Stimulated activated CD4-positive, alpha-beta T cell treated with anti-CD3 and anti-CD28 coated beads, Interleukin-2, amount 100 ng/mL, for 24 hours (primary cell): ENCODE data around the gene DHRS4L2.
A peak's percentile ranks its signal among the peaks of the same experiment; 100 is the strongest.
"Not testable (repeated sequence)": the region's sequence is repeated elsewhere in the genome, so short reads cannot be mapped to it uniquely, and the experiment has no call there.

ENCODE experiments used
- DNase-seq, 2 donors: peaks; one replicate each; pipeline ENCODE4 v3.0.0-alpha.2; 2020

Gene DHRS4L2

DNA sequence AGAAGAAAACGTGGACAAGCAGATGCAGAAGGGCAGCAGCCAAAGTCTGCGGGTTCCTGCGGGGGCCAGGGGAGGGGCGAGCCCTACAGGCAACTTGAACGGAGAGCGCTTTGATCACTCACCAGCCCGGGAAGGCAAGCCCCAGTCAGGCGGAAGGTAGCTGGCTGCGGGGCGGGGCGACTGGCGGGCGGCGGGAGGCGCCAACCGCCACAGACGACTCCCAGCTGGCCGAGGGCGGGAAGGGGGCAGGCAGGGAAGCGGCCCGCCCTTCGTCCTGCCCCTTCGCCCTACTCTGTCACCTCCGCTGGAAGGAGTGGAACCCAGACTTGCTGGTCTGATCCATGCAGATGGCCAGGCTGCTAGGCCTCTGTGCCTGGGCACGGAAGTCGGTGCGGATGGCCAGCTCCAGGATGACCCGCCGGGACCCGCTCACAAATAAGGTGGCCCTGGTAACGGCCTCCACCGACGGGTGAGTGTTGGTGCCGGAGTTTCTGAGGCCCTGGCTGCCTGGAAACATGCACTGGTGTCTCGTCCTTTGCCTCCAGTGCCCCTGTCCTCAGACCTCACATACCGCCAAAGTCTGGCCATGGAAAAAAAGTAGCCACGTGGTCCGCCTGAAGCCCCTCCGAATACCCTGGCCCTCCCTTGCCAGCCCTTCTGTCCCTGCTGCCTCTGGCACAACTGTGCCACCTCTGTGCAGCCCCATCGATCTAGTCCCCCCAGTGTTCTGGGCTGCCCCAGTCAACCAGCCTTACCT, at the start of gene DHRS4L2:
Gene DHRS4L2 (plus strand): TSS at position 323 of the 757 bp plus-strand sequence. CDS start 19 bp downstream, at position 342.
- peak; percentile 84 to 91 for DNase-seq

DNA sequence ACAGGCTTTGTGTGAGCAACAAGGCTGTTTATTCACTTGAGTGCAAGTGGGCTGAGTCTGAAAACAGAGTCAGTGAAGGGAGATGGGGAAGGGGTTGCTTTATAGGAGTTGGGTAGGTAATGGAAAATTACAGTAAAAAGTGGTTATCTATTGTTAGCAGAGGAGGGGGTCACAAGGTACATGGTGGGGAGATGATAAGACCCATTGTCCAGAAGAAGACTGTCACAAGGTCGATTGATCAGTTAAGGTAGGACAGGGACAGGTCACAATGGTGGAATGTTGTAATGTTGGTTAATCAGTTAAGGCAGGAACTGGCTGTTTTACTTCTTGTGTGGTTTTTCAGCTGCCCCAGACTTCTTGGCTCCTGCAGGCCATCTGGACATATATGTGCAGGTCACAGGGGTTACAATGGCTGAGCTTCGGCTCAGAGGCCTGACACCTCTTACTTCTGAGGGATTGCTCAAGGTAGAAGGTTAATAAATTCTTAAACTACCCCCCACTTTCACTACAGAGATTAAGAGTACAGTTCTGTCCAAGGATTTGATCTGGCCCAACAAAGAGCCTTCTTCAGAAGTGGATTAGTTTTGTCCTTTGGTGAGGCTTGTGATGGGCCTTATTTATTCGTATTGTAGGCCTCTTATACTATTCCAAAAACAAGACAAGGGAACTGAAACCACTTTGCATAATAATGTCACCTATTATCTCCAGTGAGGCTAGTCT, 49.0 kb upstream of the DHRS4L2 start:
- DNase-seq, result no peak

DNA sequence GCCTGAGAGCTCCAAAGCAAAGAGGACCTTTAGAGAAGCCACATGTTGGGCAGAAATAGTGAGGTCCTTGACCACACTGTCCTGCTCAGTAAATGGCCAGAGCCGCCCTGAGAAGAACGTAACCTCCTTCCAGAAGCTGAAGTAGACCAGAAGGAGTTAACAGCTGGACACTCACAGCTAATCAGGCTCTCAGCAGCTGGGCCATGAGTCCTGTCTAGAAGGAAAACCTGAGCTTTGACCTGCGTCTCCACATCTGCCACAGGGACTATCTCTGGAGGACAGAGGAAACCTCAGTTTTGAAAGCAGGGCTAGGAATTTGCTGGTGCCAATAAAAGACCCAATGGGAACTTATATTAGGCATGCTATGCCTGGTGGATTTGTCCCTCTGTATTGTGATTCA, 47.5 kb upstream of the DHRS4L2 start:
- no peak for DNase-seq

- DNase-seq, result no peak
Observed at GRCh38 chr14:23941669-23942068, 47.1 kb upstream of the DHRS4L2 start.

DNA sequence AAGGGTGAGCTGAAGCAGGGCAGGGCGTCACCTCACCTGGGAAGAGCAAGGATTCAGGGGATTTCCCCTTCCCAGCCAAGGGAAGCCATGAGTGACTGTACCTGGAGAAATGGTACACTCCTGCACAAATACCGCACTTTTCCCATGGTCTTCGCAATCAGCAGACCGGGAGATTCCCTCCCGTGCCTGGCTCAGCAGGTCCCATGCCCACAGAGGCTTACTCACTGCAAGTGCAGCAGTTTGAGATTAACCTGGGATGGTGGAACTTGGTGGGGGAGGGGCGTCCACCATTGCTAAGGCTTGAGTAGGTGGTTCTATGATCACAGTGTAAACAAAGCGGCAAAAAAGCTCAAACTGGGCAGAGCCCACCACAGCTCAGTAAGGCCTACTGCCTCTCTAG, 46.1 kb upstream of the DHRS4L2 start:
- no peak for DNase-seq

DNA sequence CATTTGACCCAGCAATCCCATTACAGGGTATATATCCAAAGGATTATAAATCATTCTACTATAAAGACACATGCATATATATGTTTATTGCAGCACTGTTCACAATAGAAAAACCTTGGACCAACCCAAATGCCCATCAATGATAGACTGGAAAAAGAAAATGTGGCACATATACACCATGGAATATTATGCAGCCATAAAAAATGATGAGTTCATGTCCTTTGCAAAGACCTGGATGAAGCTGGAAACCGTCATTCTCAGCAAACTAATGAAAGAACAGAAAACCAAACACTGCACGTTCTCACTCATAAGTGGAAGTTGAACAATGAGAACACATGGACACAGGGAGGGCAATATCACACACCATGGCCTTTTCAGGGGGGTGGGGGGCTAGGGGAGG, 39.7 kb upstream of the DHRS4L2 start:
- DNase-seq, result not testable (repeated sequence)

DNA sequence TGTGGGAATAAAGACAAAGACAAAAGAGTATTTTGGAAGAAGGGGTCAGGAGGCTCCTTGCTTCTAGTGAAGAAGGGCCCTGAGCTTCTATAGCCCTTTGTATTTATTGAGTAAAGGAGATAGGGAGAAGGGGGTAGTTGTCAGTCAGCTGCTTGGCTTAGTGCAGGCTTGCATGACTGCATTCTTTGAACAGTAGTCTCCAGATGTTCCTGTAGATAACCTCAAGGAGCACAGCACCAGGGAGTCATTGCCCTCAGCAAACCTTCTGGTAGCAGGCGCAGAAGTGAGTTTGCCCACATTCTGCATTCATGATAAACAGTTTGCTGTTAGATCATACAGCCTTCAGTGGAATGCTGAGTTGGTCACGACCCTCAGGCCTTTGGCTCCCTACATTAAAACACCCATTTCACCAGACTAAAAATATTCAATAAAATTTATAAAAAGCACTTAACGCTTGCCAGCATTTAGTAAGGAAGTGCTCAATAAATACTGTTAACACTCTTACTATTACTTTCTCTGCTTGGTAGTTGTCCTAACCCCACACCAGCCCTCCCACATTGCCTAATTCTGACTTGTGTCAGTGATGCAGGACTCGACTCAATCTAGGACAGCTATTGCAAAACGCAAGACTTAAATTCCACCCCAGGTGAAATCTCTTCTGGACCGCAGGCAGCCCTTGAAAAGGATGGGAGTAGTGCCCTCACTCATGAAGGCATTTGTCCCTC, 38.2 kb upstream of the DHRS4L2 start:
- no peak for DNase-seq

- not testable (repeated sequence) for DNase-seq
Observed at GRCh38 chr14:23951136-23951466, 37.6 kb upstream of the DHRS4L2 start.

DNA sequence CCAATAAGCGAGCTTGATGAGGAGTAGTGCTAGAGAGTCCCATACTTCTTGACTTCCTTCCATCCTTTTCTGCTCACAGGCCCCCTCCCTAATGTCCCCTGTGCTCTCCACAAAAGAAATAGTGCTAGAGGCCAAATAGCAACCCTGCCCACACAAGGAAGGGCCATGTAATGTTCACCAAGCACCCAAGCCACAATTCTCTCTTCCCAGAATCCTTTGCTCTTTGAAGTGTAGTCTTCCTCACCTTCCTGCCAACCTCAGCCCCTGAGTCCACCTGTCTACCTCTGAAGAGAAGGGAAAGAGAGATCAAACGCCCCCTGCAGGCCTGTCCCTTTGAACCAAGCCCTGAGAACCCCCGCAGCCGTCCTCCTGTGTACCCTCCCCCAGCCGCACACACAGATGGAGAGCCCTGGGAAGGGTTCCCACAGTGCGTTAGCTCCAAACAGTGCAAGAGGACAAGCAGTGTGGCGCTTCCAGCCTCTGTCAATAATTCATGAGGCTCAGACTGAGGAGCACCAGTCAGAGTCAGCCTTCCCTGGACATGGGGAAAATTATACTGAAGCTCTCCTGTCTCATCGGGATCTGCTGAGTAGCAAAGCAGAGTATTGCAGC, 37.0 kb upstream of the DHRS4L2 start:
- no peak for DNase-seq

DNA sequence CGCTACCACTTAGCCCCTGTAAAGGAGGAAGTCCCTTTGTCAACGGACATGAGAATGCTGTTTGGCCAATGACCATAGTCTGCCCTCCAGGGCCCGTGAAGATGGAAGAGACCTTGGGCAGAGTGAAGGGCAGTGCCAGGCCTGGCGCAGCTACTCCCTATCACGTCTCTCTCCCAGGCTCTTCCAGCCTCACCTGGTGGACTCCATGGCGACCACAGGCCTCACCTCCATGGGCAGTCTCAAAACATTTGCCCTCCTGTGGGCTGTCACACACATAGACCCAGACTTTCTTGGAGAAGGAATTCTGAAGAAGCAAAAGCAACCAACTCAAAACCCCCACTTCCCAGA, 35.6 kb upstream of the DHRS4L2 start:
- not testable (repeated sequence) for DNase-seq

DNA sequence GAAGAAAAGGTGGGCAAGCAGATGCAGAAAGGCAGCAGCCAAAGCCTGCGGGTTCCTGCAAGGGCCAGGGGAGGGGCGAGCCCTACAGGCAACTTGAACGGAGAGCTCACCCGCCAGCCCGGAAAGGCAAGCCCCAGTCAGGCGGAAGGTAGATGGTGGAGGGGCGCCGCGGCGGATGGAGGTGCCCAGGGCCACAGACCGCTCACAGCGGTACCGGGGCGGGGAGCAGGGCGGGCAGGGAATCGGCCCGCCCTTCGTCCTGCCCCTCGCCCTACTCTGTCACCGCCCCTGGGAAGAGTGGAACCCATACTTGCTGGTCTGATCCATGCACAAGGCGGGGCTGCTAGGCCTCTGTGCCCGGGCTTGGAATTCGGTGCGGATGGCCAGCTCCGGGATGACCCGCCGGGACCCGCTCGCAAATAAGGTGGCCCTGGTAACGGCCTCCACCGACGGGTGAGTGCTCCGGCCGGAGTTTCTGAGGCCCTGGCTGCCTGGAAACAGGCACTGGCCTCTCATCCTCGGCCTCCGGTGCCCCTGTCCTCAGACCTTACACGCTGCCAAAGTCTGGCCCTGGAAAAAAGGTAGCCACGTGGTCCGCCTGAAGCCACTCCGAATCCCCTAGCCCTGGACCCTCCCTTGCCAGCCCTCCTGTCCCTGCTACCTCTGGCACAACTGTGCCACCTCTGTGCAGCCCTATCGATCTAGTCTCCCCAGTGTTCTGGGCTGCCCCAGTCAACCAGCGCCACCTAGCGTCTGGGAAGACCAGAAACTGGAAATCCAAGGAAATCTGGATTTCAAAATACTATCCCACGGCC, 35.1 kb upstream of the DHRS4L2 start, which contains the start of gene DHRS4:
Gene DHRS4 (plus strand): TSS at position 307 of the 815 bp plus-strand sequence. CDS start 19 bp downstream, at position 326.
- DNase-seq, result peak; percentile 85 to 86

GRCh38 chr14:23954279-23954614, 34.5 kb upstream of the DHRS4L2 start:
- DNase-seq, result not testable (repeated sequence)

- not testable (repeated sequence) for DNase-seq
Observed at GRCh38 chr14:23954965-23955364, 33.8 kb upstream of the DHRS4L2 start.

- DNase-seq, result not testable (repeated sequence)
Observed at GRCh38 chr14:23955811-23956210, 32.9 kb upstream of the DHRS4L2 start.

- DNase-seq, result not testable (repeated sequence)
Observed at GRCh38 chr14:23957913-23958569, 30.7 kb upstream of the DHRS4L2 start.

GRCh38 chr14:23960899-23961298, 27.8 kb upstream of the DHRS4L2 start:
- not testable (repeated sequence) for DNase-seq

GRCh38 chr14:23961704-23962103, 27.0 kb upstream of the DHRS4L2 start:
- DNase-seq, result not testable (repeated sequence)

- not testable (repeated sequence) for DNase-seq
Observed at GRCh38 chr14:23969130-23969480, 19.6 kb upstream of the DHRS4L2 start.

GRCh38 chr14:23969481-23970282, 19.0 kb upstream of the DHRS4L2 start:
- peak; percentile 77 to 81 for DNase-seq

GRCh38 chr14:23970283-23970659, 18.5 kb upstream of the DHRS4L2 start:
- DNase-seq, result not testable (repeated sequence)

DNA sequence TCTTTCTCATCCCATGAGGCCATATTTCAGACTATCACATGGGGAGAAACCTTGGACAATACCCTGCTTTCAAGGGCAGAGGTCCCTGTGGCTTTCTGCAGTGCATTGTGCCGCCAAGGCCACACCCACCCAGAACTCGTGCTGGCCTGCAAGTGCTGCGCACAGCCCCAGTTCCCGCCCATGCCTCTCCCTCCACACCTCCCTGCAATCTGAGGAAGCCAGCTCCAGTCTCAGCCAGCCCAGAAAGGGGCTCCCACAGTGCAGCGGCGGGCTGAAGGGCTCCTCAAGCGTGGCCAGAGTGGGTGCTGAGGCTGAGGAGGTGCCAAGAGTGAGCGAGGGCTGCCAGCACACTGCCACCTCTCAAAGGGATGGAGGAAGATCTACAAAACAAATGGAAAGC, 15.6 kb upstream of the DHRS4L2 start:
- not testable (repeated sequence) for DNase-seq
